OCI-LY3 (cell line): ENCODE results near the gene FRMD8.

Experiments
- EZH2phosphoT487 ChIP-seq: fragments of 200-600 bp; shearing (Covaris generic); IDR thresholded peaks from 2 replicates; pipeline ENCODE4 v1.6.1; 2018; ENCODE audit warnings: antibody characterized with exemption, mixed run types, low read depth
- TF ChIP-seq, protein P1 (sequence below): fragments of 200-600, 300-600 bp; sonication (generic); IDR thresholded peaks from 2 replicates; pipeline ENCODE4 v1.5.1; 2014; ENCODE audit warnings: antibody characterized with exemption, low read length, low read depth

DNA sequence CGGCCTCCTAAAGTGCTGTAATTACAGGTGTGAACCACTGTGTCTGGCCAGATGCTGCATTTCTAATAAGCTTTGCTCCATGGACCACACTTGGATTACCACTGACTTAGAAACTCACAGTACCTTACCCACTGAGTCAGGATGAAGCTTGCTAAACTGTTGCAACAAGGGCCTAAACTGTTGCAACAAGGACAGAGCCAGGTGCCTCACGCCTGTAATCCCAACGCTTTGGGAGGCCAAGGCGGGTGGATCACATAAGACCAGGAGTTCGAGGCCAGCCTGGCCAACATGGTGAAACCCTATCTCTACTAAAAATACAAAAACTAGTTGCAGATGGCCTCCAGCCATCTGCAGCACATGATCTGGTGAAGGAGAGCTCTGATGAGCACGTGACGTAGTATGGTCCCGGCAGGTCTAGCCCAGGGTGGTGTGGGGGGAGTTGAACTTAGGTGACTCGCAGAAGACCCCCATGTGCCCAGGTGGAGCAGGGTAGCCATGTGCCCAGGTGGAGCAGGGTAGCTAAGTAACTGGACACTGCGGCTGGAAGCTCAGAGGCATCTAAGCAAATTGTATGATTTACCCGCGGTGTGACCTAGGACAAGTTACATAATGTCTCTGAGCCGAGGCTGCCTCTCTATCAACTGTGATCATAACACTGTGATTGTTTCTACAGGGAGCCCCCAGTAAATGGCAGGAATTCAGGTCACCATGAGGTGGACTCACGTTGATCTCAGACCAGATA, 12.4 kb upstream of the FRMD8 start:
- no peak for TF ChIP-seq EZH2phosphoT487
- TF ChIP-seq, protein P1, sequence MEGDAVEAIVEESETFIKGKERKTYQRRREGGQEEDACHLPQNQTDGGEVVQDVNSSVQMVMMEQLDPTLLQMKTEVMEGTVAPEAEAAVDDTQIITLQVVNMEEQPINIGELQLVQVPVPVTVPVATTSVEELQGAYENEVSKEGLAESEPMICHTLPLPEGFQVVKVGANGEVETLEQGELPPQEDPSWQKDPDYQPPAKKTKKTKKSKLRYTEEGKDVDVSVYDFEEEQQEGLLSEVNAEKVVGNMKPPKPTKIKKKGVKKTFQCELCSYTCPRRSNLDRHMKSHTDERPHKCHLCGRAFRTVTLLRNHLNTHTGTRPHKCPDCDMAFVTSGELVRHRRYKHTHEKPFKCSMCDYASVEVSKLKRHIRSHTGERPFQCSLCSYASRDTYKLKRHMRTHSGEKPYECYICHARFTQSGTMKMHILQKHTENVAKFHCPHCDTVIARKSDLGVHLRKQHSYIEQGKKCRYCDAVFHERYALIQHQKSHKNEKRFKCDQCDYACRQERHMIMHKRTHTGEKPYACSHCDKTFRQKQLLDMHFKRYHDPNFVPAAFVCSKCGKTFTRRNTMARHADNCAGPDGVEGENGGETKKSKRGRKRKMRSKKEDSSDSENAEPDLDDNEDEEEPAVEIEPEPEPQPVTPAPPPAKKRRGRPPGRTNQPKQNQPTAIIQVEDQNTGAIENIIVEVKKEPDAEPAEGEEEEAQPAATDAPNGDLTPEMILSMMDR: no peak
